Astrocyte of the cerebellum (primary cell): ENCODE measurements around the gene SSH2.

Experiments used
- DNase-seq: peaks from one replicate; pipeline ENCODE4 v3.0.0-alpha.2; 2011; ENCODE audit warnings: low read depth
- H3K4me3 ChIP-seq: 2 replicates; pipeline ENCODE4 v1.5.1; 2011; ENCODE audit warnings: mild to moderate bottlenecking, low read depth, low read length, moderate library complexity
- CTCF ChIP-seq: IDR thresholded peaks from 2 replicates; pipeline ENCODE4 v1.5.1; 2012; ENCODE audit warnings: low read length, low read depth, moderate library complexity, mild to moderate bottlenecking; ENCODE audit errors: missing control alignments
- in situ Hi-C: cut with HindIII; loops from 2 replicates; pipeline ENCODE4 v1.10.0; 2017; ENCODE audit warnings: low sequenced_read_pairs

The SSH2 gene

DNA sequence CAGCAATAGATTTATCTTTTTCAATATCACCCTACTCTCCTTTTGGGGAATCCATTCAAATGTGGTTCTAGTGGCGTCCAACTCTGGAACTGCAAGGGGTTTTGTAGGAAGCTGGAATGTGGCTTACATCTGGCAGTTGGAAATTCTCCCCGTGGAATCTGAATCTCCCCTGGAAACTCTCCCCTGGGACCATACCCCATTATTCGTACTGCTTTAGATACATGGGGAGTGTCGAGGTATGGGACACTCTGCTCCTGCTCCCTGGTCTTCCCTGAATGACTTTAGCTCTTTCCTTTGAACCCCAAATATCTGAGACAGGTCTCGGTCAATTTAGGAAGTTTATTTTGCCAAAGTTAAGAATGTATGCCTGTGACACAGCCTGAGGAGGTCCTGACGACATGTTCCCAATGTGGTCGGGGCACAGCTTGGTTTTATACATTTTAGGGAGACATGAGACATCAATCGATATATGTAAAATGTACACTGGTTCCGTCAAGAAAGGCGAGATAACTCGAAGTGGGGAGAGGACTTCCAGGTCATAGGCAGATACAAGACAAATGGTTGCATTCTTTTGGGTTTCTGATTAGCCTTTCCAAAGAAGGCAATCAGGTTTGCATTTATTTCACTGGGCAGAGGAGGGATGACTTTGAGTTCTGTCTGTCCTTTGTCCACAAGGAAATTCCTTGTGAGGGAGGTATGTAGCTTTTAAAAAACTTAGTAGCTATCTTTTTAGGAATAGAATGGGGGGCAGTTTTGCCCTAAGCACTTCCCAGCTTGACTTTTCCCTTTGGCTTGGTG, 218.2 kb downstream of the SSH2 start:
- DNase-seq, result no peak
- in situ Hi-C loops, result no loop called here
- TF ChIP-seq CTCF, result no peak
- no peak overlapping the region for H3K4me3 ChIP-seq

GRCh38 chr17:29710891-29711418, 219.1 kb downstream of the SSH2 start:
- DNase-seq, result no peak
- no peak overlapping the region for H3K4me3 ChIP-seq
- in situ Hi-C loops, result no loop called here
- TF ChIP-seq CTCF, result no peak

- no peak overlapping the region for H3K4me3 ChIP-seq
- in situ Hi-C loops, result no loop called here
- no peak for DNase-seq
- TF ChIP-seq CTCF, result no peak
Measured at GRCh38 chr17:29710520-29710884, 219.5 kb downstream of the SSH2 start.

GRCh38 chr17:29709866-29710519, 220.0 kb downstream of the SSH2 start:
- no peak overlapping the region for H3K4me3 ChIP-seq
- in situ Hi-C loops, result no loop called here
- DNase-seq, result no peak
- no peak for TF ChIP-seq CTCF

- in situ Hi-C loops, result no loop called here
- DNase-seq, result no peak
- H3K4me3 ChIP-seq, result no peak overlapping the region
- TF ChIP-seq CTCF, result no peak
Measured at GRCh38 chr17:29707212-29707571, 222.8 kb downstream of the SSH2 start.

GRCh38 chr17:29706045-29706431, 224.0 kb downstream of the SSH2 start:
- TF ChIP-seq CTCF, result no peak
- no peak for DNase-seq
- in situ Hi-C loops, result no loop called here
- no peak overlapping the region for H3K4me3 ChIP-seq
